NCI-H69 (cell line): ENCODE results near the gene GMDS.
A peak's percentile ranks its signal among the peaks of the same experiment; 100 is the strongest.
"Not testable (repeated sequence)": the region's sequence is repeated elsewhere in the genome, so short reads cannot be mapped to it uniquely, and the experiment has no call there.

Source experiments
- DNase-seq: peaks from one replicate; lab custom pipeline; 2025; lab: John Stamatoyannopoulos, UW

GMDS gene

GRCh38 chr6:1709234-1709641 lies 536.2 kb downstream of the GMDS start:
- DNase-seq, result no peak

GRCh38 chr6:1708820-1709219 lies 536.6 kb downstream of the GMDS start:
- peak; percentile 50 for DNase-seq

- DNase-seq, result no peak
These were observed 537.3 kb downstream of the GMDS start for GRCh38 chr6:1708122-1708521.

GRCh38 chr6:1705630-1706029 lies 539.8 kb downstream of the GMDS start:
- no peak for DNase-seq

- no peak for DNase-seq
These were observed 540.2 kb downstream of the GMDS start for GRCh38 chr6:1705183-1705582.

- no peak for DNase-seq
These were observed 540.7 kb downstream of the GMDS start for GRCh38 chr6:1704711-1705110.

GRCh38 chr6:1703923-1704322 lies 541.5 kb downstream of the GMDS start:
- DNase-seq, result no peak

GRCh38 chr6:1703091-1703855 lies 542.1 kb downstream of the GMDS start:
- peak; percentile 17 for DNase-seq

GRCh38 chr6:1702580-1703051 lies 542.8 kb downstream of the GMDS start:
- DNase-seq, result no peak

- DNase-seq, result peak; percentile 8
These were observed 543.6 kb downstream of the GMDS start for GRCh38 chr6:1701668-1702353.

- DNase-seq, result peak; percentile 83
These were observed 545.0 kb downstream of the GMDS start for GRCh38 chr6:1700278-1700967.

- DNase-seq, result no peak
These were observed 546.9 kb downstream of the GMDS start for GRCh38 chr6:1698527-1698926.

GRCh38 chr6:1697688-1698351 lies 547.6 kb downstream of the GMDS start:
- peak; percentile 41 for DNase-seq

- no peak for DNase-seq
These were observed 548.9 kb downstream of the GMDS start for GRCh38 chr6:1696463-1696850.

- no peak for DNase-seq
These were observed 549.6 kb downstream of the GMDS start for GRCh38 chr6:1695546-1696462.

GRCh38 chr6:1691828-1692227 lies 553.6 kb downstream of the GMDS start:
- not testable (repeated sequence) for DNase-seq

GRCh38 chr6:1690656-1691055 lies 554.7 kb downstream of the GMDS start:
- DNase-seq, result not testable (repeated sequence)

- DNase-seq, result no peak
These were observed 556.3 kb downstream of the GMDS start for GRCh38 chr6:1689141-1689540.

- no peak for DNase-seq
These were observed 557.0 kb downstream of the GMDS start for GRCh38 chr6:1688396-1688795.

- DNase-seq, result no peak
These were observed 558.0 kb downstream of the GMDS start for GRCh38 chr6:1687402-1687801.
